IMR-90 (cell line): ENCODE results near the gene DOK3. TPM values are rescaled to one million over a fixed set of nuclear protein-coding genes. Genes with fewer than 3 reads are reported as not detected.

Source experiments
- ATAC-seq: fragments of 200-7000 bp; cut with Tn5 transposase; 2 replicates; pipeline ENCODE4 v1.9.1; 2020; ENCODE audit warnings: low read depth, mild to moderate bottlenecking, moderate library complexity
- BruUV-seq: library from RNA; stranded (reverse); fragments of 400-500 nt; replicated peaks from 2 replicates; lab custom pipeline; 2021; lab: Mats Ljungman, UMichigan
- CTCF ChIA-PET: fragments of 300-600 bp; formaldehyde crosslinking; extraction: SDS; loops from one replicate; lab custom pipeline; 2021; ENCODE audit warnings: antibody characterized with exemption; lab: Yijun Ruan, JAX
- POLR2A ChIA-PET: fragments of 300-600 bp; sonication (Branson Sonifier 250); formaldehyde crosslinking; loops from one replicate; lab custom pipeline; 2022; ENCODE audit warnings: antibody characterized with exemption; ENCODE audit not compliant: unreplicated experiment; lab: Charles Lee
- DNase-seq: peaks from one replicate; pipeline ENCODE4 v3.0.0; 2013
- H2AFZ ChIP-seq: replicated peaks from 2 replicates; pipeline ENCODE3; 2013; ENCODE audit warnings: low read length, mild to moderate bottlenecking; ENCODE audit not compliant: poor library complexity
- H2AK5ac ChIP-seq: 2 replicates; pipeline ENCODE4 v1.6.1; 2013; ENCODE audit warnings: low read depth, low read length, inconsistent platforms
- H2AK9ac ChIP-seq: replicated peaks from 2 replicates; pipeline ENCODE3; 2013; ENCODE audit warnings: mild to moderate bottlenecking, low read depth, low read length, moderate library complexity; ENCODE audit not compliant: poor library complexity
- H2BK120ac ChIP-seq: 2 replicates; pipeline ENCODE4 v1.6.1; 2013; ENCODE audit warnings: low read depth, low read length, inconsistent platforms
- H2BK15ac ChIP-seq: 3 replicates; pipeline ENCODE4 v1.6.1; 2013; ENCODE audit warnings: low read depth, low read length, inconsistent platforms
- H2BK20ac ChIP-seq: 2 replicates; pipeline ENCODE4 v1.6.1; 2013; ENCODE audit warnings: low read depth, mild to moderate bottlenecking, inconsistent platforms, low read length, moderate library complexity
- H2BK5ac ChIP-seq: 2 replicates; pipeline ENCODE4 v1.6.1; 2013; ENCODE audit warnings: mild to moderate bottlenecking, low read depth, low read length, inconsistent platforms; ENCODE audit not compliant: poor library complexity, severe bottlenecking
- H3K14ac ChIP-seq: replicated peaks from 2 replicates; pipeline ENCODE4 v1.6.1; 2013; ENCODE audit warnings: low read depth, low read length, inconsistent platforms
- H3K18ac ChIP-seq: 2 replicates; pipeline ENCODE4 v1.6.1; 2013; ENCODE audit warnings: low read depth, low read length, control low read depth
- H3K23ac ChIP-seq: 2 replicates; pipeline ENCODE4 v1.6.1; 2013; ENCODE audit warnings: low read depth, low read length, inconsistent platforms
- H3K27ac ChIP-seq: 2 replicates; pipeline ENCODE4 v1.5.1; 2013; ENCODE audit warnings: mild to moderate bottlenecking, control low read depth, low read length; ENCODE audit not compliant: insufficient read depth
- H3K27me3 ChIP-seq: 2 replicates; pipeline ENCODE4 v1.6.1; 2013; ENCODE audit warnings: low read length; ENCODE audit not compliant: control insufficient read depth, insufficient read depth
- H3K36me3 ChIP-seq: 2 replicates; pipeline ENCODE4 v1.6.1; 2013; ENCODE audit warnings: low read length, mixed read lengths; ENCODE audit not compliant: control insufficient read depth, insufficient read depth
- H3K4ac ChIP-seq: 2 replicates; pipeline ENCODE4 v1.6.1; 2013; ENCODE audit warnings: low read depth, low read length, inconsistent platforms
- H3K4me1 ChIP-seq: 2 replicates; pipeline ENCODE4 v1.6.1; 2013; ENCODE audit warnings: low read length, mixed read lengths; ENCODE audit not compliant: control insufficient read depth, insufficient read depth
- H3K4me2 ChIP-seq: 2 replicates; pipeline ENCODE4 v1.6.1; 2013; ENCODE audit warnings: low read depth, mild to moderate bottlenecking, control low read depth, low read length, moderate library complexity
- H3K4me3 ChIP-seq: 2 replicates; pipeline ENCODE4 v1.5.1; 2013; ENCODE audit warnings: low read depth, mild to moderate bottlenecking, control low read depth, low read length, moderate library complexity; ENCODE audit not compliant: insufficient read depth
- H3K56ac ChIP-seq: 2 replicates; pipeline ENCODE4 v1.6.1; 2013; ENCODE audit warnings: low read length, inconsistent platforms; ENCODE audit not compliant: insufficient read depth; ENCODE audit errors: extremely low read depth
- H3K79me1 ChIP-seq, 2 experiments: 2 replicates each; pipeline ENCODE4 v1.6.1; 2013; ENCODE audit warnings: low read length in 2 of 2, inconsistent platforms in 1 of 2, low read depth in 1 of 2
- H3K9ac ChIP-seq: 2 replicates; pipeline ENCODE4 v1.6.1; 2013; ENCODE audit warnings: low read depth, low read length, control low read depth
- H3K9me1 ChIP-seq: 2 replicates; pipeline ENCODE4 v1.6.1; 2013; ENCODE audit warnings: low read length, inconsistent platforms; ENCODE audit not compliant: insufficient read depth
- H3K9me3 ChIP-seq: 2 replicates; pipeline ENCODE4 v1.6.1; 2013; ENCODE audit warnings: low read length; ENCODE audit not compliant: control insufficient read depth, insufficient read depth
- H4K20me1 ChIP-seq: 2 replicates; pipeline ENCODE4 v1.6.1; 2013; ENCODE audit warnings: low read length, inconsistent platforms; ENCODE audit not compliant: insufficient read depth
- H4K5ac ChIP-seq: 2 replicates; pipeline ENCODE4 v1.6.1; 2013; ENCODE audit warnings: mild to moderate bottlenecking, low read depth, low read length, control low read depth
- H4K8ac ChIP-seq, 2 experiments: 2 replicates each; pipeline ENCODE4 v1.6.1; 2013; ENCODE audit warnings: low read depth in 2 of 2, low read length in 2 of 2, control low read depth in 1 of 2, inconsistent platforms in 1 of 2
- H4K91ac ChIP-seq: 2 replicates; pipeline ENCODE4 v1.6.1; 2013; ENCODE audit warnings: low read depth, low read length, inconsistent platforms; ENCODE audit not compliant: insufficient read depth
- BHLHE40 ChIP-seq: fragments of 150-350 bp; IDR thresholded peaks from 2 replicates; pipeline ENCODE4 v1.6.1; 2016; ENCODE audit warnings: mild to moderate bottlenecking, low read depth, low read length
- CEBPB ChIP-seq: IDR thresholded peaks from 2 replicates; pipeline ENCODE4 v1.6.1; 2012; ENCODE audit warnings: low read depth, low read length, improper control_type of control experiment
- CHD1 ChIP-seq: IDR thresholded peaks from 2 replicates; pipeline ENCODE4 v1.6.1; 2012; ENCODE audit warnings: low read depth, low read length, improper control_type of control experiment
- ELK1 ChIP-seq: fragments of 150-350 bp; IDR thresholded peaks from 2 replicates; pipeline ENCODE4 v1.6.1; 2016; ENCODE audit warnings: low read depth, mild to moderate bottlenecking, low read length, moderate library complexity, borderline replicate concordance
- FOS ChIP-seq: fragments of 150-350 bp; IDR thresholded peaks from 2 replicates; pipeline ENCODE4 v1.6.1; 2016; ENCODE audit warnings: low read depth, low read length
- MAFK ChIP-seq: IDR thresholded peaks from 2 replicates; pipeline ENCODE4 v1.6.1; 2012; ENCODE audit warnings: low read depth, low read length, improper control_type of control experiment
- MAZ ChIP-seq: IDR thresholded peaks from 2 replicates; pipeline ENCODE4 v1.6.1; 2012; ENCODE audit warnings: low read depth, mild to moderate bottlenecking, low read length, improper control_type of control experiment, moderate library complexity, borderline replicate concordance
- NFE2L2 ChIP-seq: fragments of 150-350 bp; IDR thresholded peaks from 2 replicates; pipeline ENCODE4 v1.6.1; 2016; ENCODE audit warnings: low read depth, mild to moderate bottlenecking, low read length
- POLR2A ChIP-seq: IDR thresholded peaks from 2 replicates; pipeline ENCODE4 v1.6.1; 2012; ENCODE audit warnings: mild to moderate bottlenecking, low read depth, low read length
- RAD21 ChIP-seq: IDR thresholded peaks from 2 replicates; pipeline ENCODE4 v1.6.1; 2012; ENCODE audit warnings: low read length, improper control_type of control experiment
- RCOR1 ChIP-seq: IDR thresholded peaks from 2 replicates; pipeline ENCODE4 v1.6.1; 2012; ENCODE audit warnings: mild to moderate bottlenecking, low read length, improper control_type of control experiment; ENCODE audit not compliant: insufficient replicate concordance
- RFX5 ChIP-seq: IDR thresholded peaks from 2 replicates; pipeline ENCODE4 v1.8.0; 2012; ENCODE audit warnings: low read depth, mild to moderate bottlenecking, low read length, moderate library complexity
- SMC3 ChIP-seq: fragments of 150-350 bp; IDR thresholded peaks from 2 replicates; pipeline ENCODE4 v1.6.1; 2016; ENCODE audit warnings: low read depth, mild to moderate bottlenecking, antibody characterized with exemption, low read length, moderate library complexity
- USF2 ChIP-seq: fragments of 150-350 bp; IDR thresholded peaks from 2 replicates; pipeline ENCODE4 v1.6.1; 2017; ENCODE audit warnings: mild to moderate bottlenecking, antibody characterized with exemption, low read length, low read depth
- WGBS, 2 experiments: methylation state at CpG; one replicate each; pipeline versions ENCODE4 v1.1.5 to v1.1.7; 2013; ENCODE audit warnings: missing lambda C conversion rate in 2 of 2; ENCODE audit not compliant: insufficient read length in 1 of 2; ENCODE audit errors: extremely low coverage in 2 of 2; 5-methylcytosine and 5-hydroxymethylcytosine counted together
- dilution Hi-C: fragments of 300-500 bp; cut with HindIII; formaldehyde crosslinking; loops from one replicate; pipeline ENCODE4 v1.14.3; 2018; ENCODE audit warnings: low sequenced_read_pairs; ENCODE audit not compliant: unreplicated experiment
- in situ Hi-C: fragments of 300-500 bp; cut with MboI; formaldehyde crosslinking; loops from 3 replicates; pipeline ENCODE4 v1.14.3; 2019; ENCODE audit warnings: low sequenced_read_pairs, inconsistent platforms, mixed read lengths
- intact Hi-C: fragments of 100-400 bp; cut with micrococcal nuclease; formaldehyde crosslinking; loops from 2 replicates; pipeline ENCODE4 v1.10.0; 2022
- polyA plus RNA-seq, 3 experiments: library from polyadenylated mRNA; depleted of rRNA; stranded (reverse); fragments of >200 nt; gene quantifications; 2 replicates each; pipeline ENCODE4 v1.2.3, GENCODE V29; 2012; ENCODE audit warnings: low replicate concordance in 1 of 3
- total RNA-seq: library from RNA; depleted of rRNA; stranded (reverse); fragments of >200 nt; gene quantifications from 2 replicates; pipeline ENCODE4 v1.2.3, GENCODE V29; 2012

DOK3 gene
- total and polyA plus RNA-seq, 2 of the 4 experiments (the other 2 are of a cell fraction) = 0.54 to 3.9 TPM

GRCh38 chr5:177495243-177496060 is 14.2 kb downstream of the DOK3 start:
- no peaks in the 10 kb centered on the region for H3K27me3 ChIP-seq
- H3K23ac ChIP-seq = peak overlapping the region; percentile 100
- H2AK5ac ChIP-seq = peak overlapping the region; percentile 100
- H3K9ac ChIP-seq = peak overlapping the region; percentile 100
- H4K91ac ChIP-seq = peak overlapping the region; percentile 99
- no peaks in the 10 kb centered on the region for H3K9me3 ChIP-seq
- in situ Hi-C loops (no loop called here), intact Hi-C loops (loop anchor here (2.0 kb wide), 1 partner anchor 23 kb away; the partner anchor contains the start of gene DBN1), dilution Hi-C loops (no loop called here)
- CTCF ChIA-PET = interaction anchor here (0.9 to 1.6 kb wide), 2 partner anchors 38 to 51 kb away, joined by 4 to 6 read pairs; no protein-coding TSS in a partner anchor
- no TSS peak for BruUV-seq
- peaks cover 48% of the 10 kb centered on the region for H3K36me3 ChIP-seq
- H4K5ac ChIP-seq = peak overlapping the region; percentile 95
- peak overlapping the region; percentile 82 for H3K4me2 ChIP-seq
- peak overlapping the region; percentile 100 for H3K27ac ChIP-seq
- peak overlapping the region; percentile 85 for H2BK20ac ChIP-seq
- H3K18ac ChIP-seq = peak overlapping the region; percentile 94
- peak overlapping the region; percentile 100 for H2BK5ac ChIP-seq
- peak overlapping the region; percentile 91 for H3K4me3 ChIP-seq
- peak; percentile 88 for DNase-seq
- H4K20me1 ChIP-seq = peaks cover 66% of the 10 kb centered on the region
- peak overlapping the region; percentile 82 for H2AFZ ChIP-seq
- POLR2A ChIA-PET = interaction anchor here (0.6 to 2.1 kb wide), 8 partner anchors 10 to 942 kb away, joined by 3 to 11 read pairs (median 3); partner anchors contain the start of gene GRK6
- peak overlapping the region; percentile 96 to 97 for H4K8ac ChIP-seq
- H3K4ac ChIP-seq = peak overlapping the region; percentile 100
- H2BK120ac ChIP-seq = peak overlapping the region; percentile 93
- H2BK15ac ChIP-seq = peak overlapping the region; percentile 87; the same call in 1 of the 3 replicates
- peaks cover 24 to 66% of the 10 kb centered on the region in 2 experiments for H3K79me1 ChIP-seq
- peaks cover 9% of the 10 kb centered on the region for H3K9me1 ChIP-seq
- peak overlapping the region; percentile 90 for H3K56ac ChIP-seq
- H3K14ac ChIP-seq = peak overlapping the region; percentile 99
- 0% methylated on average over 2 of the region's 14 CpGs; no CpG with 5 or more reads in 1 of the 2 experiments for WGBS, 2 experiments
- H3K4me1 ChIP-seq = peaks cover 35% of the 10 kb centered on the region
- peak overlapping the region; percentile 100 for H2AK9ac ChIP-seq
- peak; percentile 40 for ATAC-seq
- TF ChIP-seq NFE2L2 = no peak
- TF ChIP-seq RAD21 = no peak
- no peak for TF ChIP-seq MAFK
- no peak for TF ChIP-seq ELK1
- TF ChIP-seq CEBPB = 0 out of 2 replicates have a peak, but pooled peaks have one; percentile 2
- peak; percentile 76 for TF ChIP-seq POLR2A
- TF ChIP-seq CHD1 = no peak
- TF ChIP-seq MAZ = peak; percentile 65; the same call in 1 of the 2 replicates
- TF ChIP-seq RFX5 = no peak
- no peak for TF ChIP-seq RCOR1
- no peak for TF ChIP-seq BHLHE40
- TF ChIP-seq FOS = no peak
- TF ChIP-seq SMC3 = no peak
- no peak for TF ChIP-seq USF2
